Gastrocnemius medialis (tissue), 4 donors: ENCODE data around the gene WBP2NL. TPM values are rescaled to one million over a fixed set of nuclear protein-coding genes. Genes with fewer than 3 reads are reported as not detected.

Experiments
- ATAC-seq, 2 donors: fragments of 150-250 bp; one replicate each; pipeline ENCODE4 v1.9.1; 2016
- DNase-seq, 2 donors: peaks; one replicate each; pipeline ENCODE4 v3.0.0-alpha.2; 2019
- H3K27ac ChIP-seq, 4 donors: fragments of 200-600 bp; sonication (generic); 1 replicate in 1 of 4; 2 replicates in 3 of 4; pipeline ENCODE4 v1.5.1; 2016 to 2018; ENCODE audit warnings: mild to moderate bottlenecking in 2 of 4, moderate library complexity in 1 of 4
- H3K27me3 ChIP-seq, 3 donors: fragments of 200-600 bp; sonication (generic) in 2 of 3; 1 replicate in 1 of 3; 2 replicates in 2 of 3; pipeline versions ENCODE4 v1.5.1 to v1.6.0; 2016 to 2019; ENCODE audit warnings: mild to moderate bottlenecking in 1 of 3, moderate library complexity in 1 of 3
- H3K36me3 ChIP-seq, 2 donors: fragments of 200-600 bp; sonication (generic) in 1 of 2; one replicate each; pipeline ENCODE4 v1.5.1; 2017 to 2018
- H3K4me1 ChIP-seq, 2 donors: fragments of 200-600 bp; sonication (generic) in 1 of 2; one replicate each; pipeline ENCODE4 v1.5.1; 2016 to 2017; ENCODE audit warnings: mild to moderate bottlenecking in 2 of 2
- H3K4me3 ChIP-seq, 4 donors: fragments of 200-600 bp; sonication (generic) in 3 of 4; 1 replicate in 1 of 4; 2 replicates in 3 of 4; pipeline ENCODE4 v1.5.1; 2016 to 2019; ENCODE audit warnings: mild to moderate bottlenecking in 2 of 4
- H3K9me3 ChIP-seq, 3 donors: fragments of 200-600 bp; sonication (generic) in 2 of 3; 1 replicate in 1 of 3; 2 replicates in 2 of 3; pipeline ENCODE4 v1.5.1; 2016 to 2019
- POLR2A ChIP-seq, 2 donors: fragments of 450-650 bp; IDR thresholded peaks; one replicate each; pipeline ENCODE4 v1.6.1; 2017; ENCODE audit warnings: antibody characterized with exemption in 2 of 2, mild to moderate bottlenecking in 2 of 2, moderate library complexity in 2 of 2
- in situ Hi-C, 4 donors: fragments of 200-750 bp; cut with MboI; loops; one replicate each; pipeline versions ENCODE4 v1.15.0 to v1.8.0; 2017; ENCODE audit warnings: low sequenced_read_pairs in 4 of 4
- intact Hi-C: fragments of 100-400 bp; cut with DNase I; formaldehyde crosslinking; loops from one replicate; pipeline ENCODE4 v1.15.1; 2023; ENCODE audit warnings: low total_unique reads
- total RNA-seq, 4 donors: library from RNA; depleted of rRNA; stranded (reverse); fragments of >200 nt; gene quantifications; one replicate each; pipeline versions ENCODE4 v1.1.0 to v1.2.3, GENCODE V29; 2016
- TF ChIP-seq, protein P1 (sequence below), 5 experiments: fragments of 450-650 bp in 3 of 5; fragments of 200-600 bp in 2 of 5; sonication (generic) in 2 of 5; IDR thresholded peaks in 4 of 5; conservative IDR thresholded peaks in 1 of 5; 1 replicate in 4 of 5; 2 replicates in 1 of 5; pipeline ENCODE4 v1.5.1; 2016 to 2019; ENCODE audit warnings: antibody characterized with exemption in 5 of 5, mild to moderate bottlenecking in 3 of 5, moderate library complexity in 3 of 5

Gene WBP2NL
- total RNA-seq, 4 donors from 2014 or later, result 0.27 to 0.59 (median 0.31) TPM; not detected in 1

DNA sequence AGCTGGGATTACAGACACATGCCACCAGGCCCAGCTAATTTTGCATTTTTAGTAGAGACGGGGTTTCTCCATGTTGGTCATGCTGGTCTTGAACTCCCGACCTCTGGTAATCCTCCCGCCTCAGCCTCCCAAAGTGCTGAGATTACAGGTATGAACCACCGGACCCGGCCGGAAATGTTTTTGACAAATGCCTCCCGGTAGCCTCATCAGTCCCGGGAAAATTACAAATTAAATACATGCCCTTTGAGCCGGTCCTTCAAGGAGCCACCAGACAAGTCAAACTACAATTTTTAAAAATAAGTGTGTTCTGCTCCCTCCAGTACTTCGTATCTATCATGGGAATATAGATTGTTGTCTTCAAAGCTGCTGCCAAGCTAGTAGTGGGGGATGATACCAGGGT, 17.5 kb downstream of the WBP2NL start:
- DNase-seq, result no peak
- Histone ChIP-seq H3K27ac (no peak overlapping the region), H3K27me3 (peaks cover 0 to 9% (median 0%) of the 10 kb centered on the region in 3 donors), H3K9me3 (no peaks in the 10 kb centered on the region), H3K4me3 (no peak overlapping the region), H3K36me3 (no peaks in the 10 kb centered on the region), H3K4me1 (no peaks in the 10 kb centered on the region)
- intact Hi-C loops (no loop called here), in situ Hi-C loops (no loop called here)
- TF ChIP-seq, protein P1, sequence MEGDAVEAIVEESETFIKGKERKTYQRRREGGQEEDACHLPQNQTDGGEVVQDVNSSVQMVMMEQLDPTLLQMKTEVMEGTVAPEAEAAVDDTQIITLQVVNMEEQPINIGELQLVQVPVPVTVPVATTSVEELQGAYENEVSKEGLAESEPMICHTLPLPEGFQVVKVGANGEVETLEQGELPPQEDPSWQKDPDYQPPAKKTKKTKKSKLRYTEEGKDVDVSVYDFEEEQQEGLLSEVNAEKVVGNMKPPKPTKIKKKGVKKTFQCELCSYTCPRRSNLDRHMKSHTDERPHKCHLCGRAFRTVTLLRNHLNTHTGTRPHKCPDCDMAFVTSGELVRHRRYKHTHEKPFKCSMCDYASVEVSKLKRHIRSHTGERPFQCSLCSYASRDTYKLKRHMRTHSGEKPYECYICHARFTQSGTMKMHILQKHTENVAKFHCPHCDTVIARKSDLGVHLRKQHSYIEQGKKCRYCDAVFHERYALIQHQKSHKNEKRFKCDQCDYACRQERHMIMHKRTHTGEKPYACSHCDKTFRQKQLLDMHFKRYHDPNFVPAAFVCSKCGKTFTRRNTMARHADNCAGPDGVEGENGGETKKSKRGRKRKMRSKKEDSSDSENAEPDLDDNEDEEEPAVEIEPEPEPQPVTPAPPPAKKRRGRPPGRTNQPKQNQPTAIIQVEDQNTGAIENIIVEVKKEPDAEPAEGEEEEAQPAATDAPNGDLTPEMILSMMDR (IDR thresholded peaks at IDR 0.05 in 4 of 5, conservative IDR thresholded peaks at IDR 0.05 in 1 of 5), result no peak
- no peak for TF ChIP-seq POLR2A (IDR thresholded peaks at IDR 0.05)
- no peak for ATAC-seq

DNA sequence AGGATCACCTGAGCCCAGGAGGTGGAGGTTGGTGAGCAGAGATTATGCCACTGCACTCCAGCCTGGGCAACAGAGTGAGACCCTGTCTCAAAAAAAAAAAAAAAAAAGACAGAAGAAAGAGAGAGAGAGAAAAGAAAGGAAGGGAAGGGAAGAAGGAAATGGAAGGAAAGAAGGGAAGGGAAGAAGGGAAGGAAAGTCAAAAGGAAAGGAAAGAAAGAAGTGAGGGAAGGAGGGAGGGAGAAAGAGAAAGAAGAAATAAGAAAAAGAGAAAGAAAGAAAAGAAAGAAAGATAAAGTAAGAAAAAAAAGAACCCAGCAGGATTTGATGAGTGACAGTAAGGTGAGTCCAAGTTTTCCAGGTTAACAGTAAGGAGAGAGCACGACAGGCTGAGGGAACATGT, 19.6 kb downstream of the WBP2NL start:
- in situ Hi-C loops (no loop called here), intact Hi-C loops (no loop called here)
- H3K27me3 ChIP-seq, result peaks cover 0 to 9% (median 0%) of the 10 kb centered on the region in 3 donors
- no peak for TF ChIP-seq POLR2A (IDR thresholded peaks at IDR 0.05)
- TF ChIP-seq, protein P1 (IDR thresholded peaks at IDR 0.05 in 4 of 5, conservative IDR thresholded peaks at IDR 0.05 in 1 of 5), result no peak
- H3K27ac ChIP-seq, result no peak overlapping the region
- no peak for ATAC-seq
- DNase-seq, result no peak
- no peak overlapping the region for H3K4me3 ChIP-seq
- no peaks in the 10 kb centered on the region for H3K9me3 ChIP-seq
- H3K36me3 ChIP-seq, result no peaks in the 10 kb centered on the region
- no peaks in the 10 kb centered on the region for H3K4me1 ChIP-seq

DNA sequence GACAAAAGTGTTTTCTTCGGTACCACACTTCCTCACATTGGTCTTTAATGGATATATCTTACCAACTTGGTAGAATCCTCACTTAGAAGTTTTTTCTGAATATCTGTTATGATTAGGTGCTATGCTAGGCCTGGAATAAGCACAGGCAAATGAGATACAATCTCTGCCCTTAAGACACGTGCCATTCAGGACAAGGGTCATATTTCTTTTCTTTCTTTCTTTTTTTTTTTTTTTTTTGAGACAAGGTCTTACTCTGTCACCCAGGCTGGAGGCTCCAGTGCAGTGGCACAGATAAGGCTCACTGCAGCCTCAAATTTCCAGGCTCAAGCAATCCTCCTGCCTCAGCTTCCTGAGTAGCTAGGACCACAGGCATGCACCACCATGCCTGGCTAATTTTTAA, 23.0 kb downstream of the WBP2NL start:
- intact Hi-C loops (no loop called here), in situ Hi-C loops (no loop called here)
- TF ChIP-seq, protein P1 (IDR thresholded peaks at IDR 0.05 in 4 of 5, conservative IDR thresholded peaks at IDR 0.05 in 1 of 5), result no peak
- no peak for TF ChIP-seq POLR2A (IDR thresholded peaks at IDR 0.05)
- Histone ChIP-seq H3K27ac (no peak overlapping the region), H3K4me3 (no peak overlapping the region), H3K4me1 (no peaks in the 10 kb centered on the region), H3K27me3 (peaks cover 0 to 10% (median 0%) of the 10 kb centered on the region in 3 donors), H3K9me3 (no peaks in the 10 kb centered on the region), H3K36me3 (no peaks in the 10 kb centered on the region)
- DNase-seq (no peak), ATAC-seq (no peak)

DNA sequence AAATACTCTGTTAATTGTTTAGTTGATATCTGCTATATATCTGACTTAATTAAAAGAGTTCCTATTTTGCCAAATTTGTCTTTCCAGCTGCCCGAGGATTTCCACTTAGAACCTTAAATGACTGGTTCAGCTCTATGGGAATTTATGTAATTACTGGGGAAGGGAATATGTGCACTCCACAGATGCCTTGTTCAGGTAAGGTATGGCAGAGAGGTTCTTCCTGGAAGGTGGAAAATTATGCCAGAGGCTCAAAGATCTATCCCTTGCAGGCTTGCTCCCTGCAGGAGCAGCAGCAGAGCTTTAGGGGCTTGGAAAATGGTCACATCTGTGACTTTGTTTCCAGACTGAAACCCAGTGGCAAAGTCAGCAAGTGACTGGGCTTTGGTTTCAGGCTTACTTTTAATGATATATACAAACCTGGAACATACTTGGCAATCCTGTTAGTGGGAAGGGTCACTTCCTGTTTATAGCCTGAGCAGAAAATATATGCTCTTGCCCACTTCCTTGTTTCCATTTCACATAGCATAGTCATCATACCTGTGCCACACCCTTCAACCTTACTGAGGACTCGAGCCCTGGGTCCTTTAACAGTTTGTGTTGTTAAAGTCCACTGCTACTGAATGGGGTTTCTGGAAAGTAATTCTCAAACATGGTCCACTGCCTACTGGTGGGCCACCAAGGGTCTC, 23.7 kb downstream of the WBP2NL start:
- intact Hi-C loops (no loop called here), in situ Hi-C loops (no loop called here)
- Histone ChIP-seq H3K9me3 (no peaks in the 10 kb centered on the region), H3K36me3 (no peaks in the 10 kb centered on the region), H3K4me3 (no peak overlapping the region), H3K4me1 (no peaks in the 10 kb centered on the region), H3K27ac (no peak overlapping the region), H3K27me3 (peaks cover 0 to 3% (median 0%) of the 10 kb centered on the region in 3 donors)
- no peak for DNase-seq
- TF ChIP-seq, protein P1 (IDR thresholded peaks at IDR 0.05 in 4 of 5, conservative IDR thresholded peaks at IDR 0.05 in 1 of 5), result no peak
- TF ChIP-seq POLR2A (IDR thresholded peaks at IDR 0.05), result no peak
- no peak for ATAC-seq

DNA sequence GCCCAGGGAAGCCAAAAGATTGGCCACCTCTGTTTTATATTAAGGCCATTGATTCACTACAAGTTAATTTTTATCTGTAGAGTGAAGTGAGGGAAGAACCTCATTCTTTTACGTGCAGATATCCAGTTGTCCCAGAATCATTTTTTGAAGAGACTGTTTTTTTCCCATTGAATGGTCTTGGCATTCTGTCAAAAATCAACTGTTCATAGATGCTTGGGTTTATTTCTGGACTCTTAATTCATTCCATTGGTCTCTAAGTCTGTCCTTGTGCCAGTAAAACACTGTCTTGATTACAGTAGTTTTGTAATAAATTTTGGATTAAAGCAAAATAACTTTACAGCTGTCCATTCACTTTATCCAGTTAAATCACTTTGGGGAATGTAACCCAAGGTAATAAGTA, 26.8 kb downstream of the WBP2NL start:
- TF ChIP-seq, protein P1 (IDR thresholded peaks at IDR 0.05 in 4 of 5, conservative IDR thresholded peaks at IDR 0.05 in 1 of 5), result no peak
- TF ChIP-seq POLR2A (IDR thresholded peaks at IDR 0.05), result no peak
- in situ Hi-C loops, result no loop called here

More for the DNA sequence above, 26.8 kb downstream of the WBP2NL start:
- Histone ChIP-seq H3K27ac (no peak overlapping the region), H3K27me3 (peaks cover 0 to 3% (median 0%) of the 10 kb centered on the region in 3 donors), H3K4me3 (no peak overlapping the region), H3K36me3 (no peaks in the 10 kb centered on the region), H3K9me3 (no peaks in the 10 kb centered on the region), H3K4me1 (no peaks in the 10 kb centered on the region)
- ATAC-seq (no peak), DNase-seq (no peak)
- intact Hi-C loops, result no loop called here
